HepG2 (cell line): ENCODE measurements around the gene PXYLP1. TPM values are rescaled to one million over a fixed set of nuclear protein-coding genes. Genes with fewer than 3 reads are reported as not detected.

Experiments
- ARID3A ChIP-seq: IDR thresholded peaks from 2 replicates; pipeline ENCODE4 v1.6.1; 2012; ENCODE audit warnings: low read depth, low read length, improper control_type of control experiment
- ARNTL ChIP-seq: sonication (generic); formaldehyde crosslinking; IDR thresholded peaks from 2 replicates; pipeline ENCODE4 v1.4.0; 2020; ENCODE audit warnings: mild to moderate bottlenecking, missing genetic modification reagents
- GABPA ChIP-seq, 2 experiments: IDR thresholded peaks; 2 replicates each; pipeline ENCODE4 v1.6.1; 2011 to 2016; ENCODE audit warnings: low read depth in 2 of 2, low read length in 1 of 2, missing biosample characterization in 1 of 2, missing genetic modification characterization in 1 of 2
- GATAD2A ChIP-seq: IDR thresholded peaks from 2 replicates; pipeline ENCODE4 v1.6.1; 2016
- HNRNPLL ChIP-seq: fragments of 200-400 bp; formaldehyde crosslinking; IDR thresholded peaks from 2 replicates; pipeline ENCODE4 v1.6.1; 2017; ENCODE audit warnings: mild to moderate bottlenecking, low read depth, low read length; ENCODE audit not compliant: poor library complexity, severe bottlenecking
- KDM5B ChIP-seq: sonication (generic); formaldehyde crosslinking; IDR thresholded peaks from 2 replicates; pipeline ENCODE4 v1.4.0; 2020; ENCODE audit warnings: missing genetic modification reagents, mild to moderate bottlenecking, borderline replicate concordance
- SIX4 ChIP-seq: sonication (generic); formaldehyde crosslinking; IDR thresholded peaks from 2 replicates; pipeline ENCODE4 v1.4.0; 2020; ENCODE audit warnings: missing genetic modification reagents
- YY1 ChIP-seq: IDR thresholded peaks from 2 replicates; pipeline ENCODE4 v1.6.1; 2011; ENCODE audit warnings: low read length, low read depth, moderate library complexity, mild to moderate bottlenecking; ENCODE audit not compliant: insufficient read depth, insufficient replicate concordance
- ZBTB33 ChIP-seq: sonication (generic); formaldehyde crosslinking; IDR thresholded peaks from 2 replicates; pipeline ENCODE4 v1.4.0; 2020; ENCODE audit warnings: missing genetic modification reagents
- ZNF124 ChIP-seq: sonication (generic); formaldehyde crosslinking; IDR thresholded peaks from 2 replicates; pipeline ENCODE4 v1.4.0; 2020; ENCODE audit warnings: missing genetic modification reagents
- ZNF430 ChIP-seq: sonication (generic); formaldehyde crosslinking; IDR thresholded peaks from 2 replicates; pipeline ENCODE4 v1.9.0; 2021; ENCODE audit warnings: mild to moderate bottlenecking, missing genetic modification reagents
- ZNF646 ChIP-seq: sonication (generic); formaldehyde crosslinking; IDR thresholded peaks from 2 replicates; pipeline ENCODE4 v1.9.0; 2021; ENCODE audit warnings: mild to moderate bottlenecking, missing genetic modification reagents
- ZNF7 ChIP-seq: IDR thresholded peaks from 2 replicates; pipeline ENCODE4 v1.6.1; 2016; ENCODE audit warnings: missing biosample characterization, missing genetic modification reagents
- ZNF710 ChIP-seq: sonication (generic); formaldehyde crosslinking; IDR thresholded peaks from 2 replicates; pipeline ENCODE4 v1.5.0; 2020; ENCODE audit warnings: mild to moderate bottlenecking, missing genetic modification reagents, borderline replicate concordance
- ZNF75D ChIP-seq: sonication (generic); formaldehyde crosslinking; IDR thresholded peaks from 2 replicates; pipeline ENCODE4 v1.8.1; 2023; ENCODE audit warnings: missing genetic modification reagents, mild to moderate bottlenecking, borderline replicate concordance
- polyA plus RNA-seq, 8 experiments: library from polyadenylated mRNA; depleted of rRNA in 3 of 8; stranded (reverse) in 7 of 8; unstranded in 1 of 8; fragments of >200 nt; fragmentation: Illumina TruSeq in 4 of 8; extraction: Trizol in 4 of 8; gene quantifications; 2 replicates each; pipeline versions ENCODE4 v1.2.1 to v1.2.3, GENCODE V29; 2011 to 2016; ENCODE audit warnings: low read depth in 4 of 8, missing spikeins in 1 of 8, mixed read lengths in 1 of 8; ENCODE audit not compliant: insufficient read depth in 1 of 8
- total RNA-seq, 5 experiments: library from RNA; depleted of rRNA; stranded (reverse); fragments of >200 nt; fragmentation: Illumina TruSeq; extraction: Trizol; gene quantifications; 2 replicates each; pipeline ENCODE4 v1.2.3, GENCODE V29; 2016; ENCODE audit warnings: low read depth in 1 of 5

PXYLP1 gene
- total and polyA plus RNA-seq, 2 of the 13 experiments (the other 11 are each of a cell fraction or from before 2014, with no cell fraction given), result 4.9 to 8.1 TPM

GRCh38 chr3:141192345-141192744, 39.3 kb upstream of the PXYLP1 start (continued):
- TF ChIP-seq ZNF646 (CRISPR knock-in tag) (no peak), ZNF124 (CRISPR knock-in tag) (no peak), ARID3A (peak; percentile 29; the same call in 1 of the 2 replicates), GABPA (IDR thresholded peaks at IDR 0.05; ENCODE audit: low read depth, low read length) (no peak), GABPA (CRISPR knock-in tag; IDR thresholded peaks at IDR 0.05; ENCODE audit: low read depth) (no peak), ARNTL (no peak), ZNF7 (CRISPR knock-in tag) (no peak), SIX4 (CRISPR knock-in tag) (no peak), ZNF75D (CRISPR knock-in tag) (no peak), ZBTB33 (CRISPR knock-in tag) (peak; percentile 80; the same call in 1 of the 2 replicates), ZNF430 (CRISPR knock-in tag) (no peak), YY1 (peak; percentile 68), KDM5B (CRISPR knock-in tag) (no peak), GATAD2A (CRISPR knock-in tag) (0 out of 2 replicates have a peak, but pooled peaks have one; percentile 28), HNRNPLL (no peak), ZNF710 (CRISPR knock-in tag) (0 out of 2 replicates have a peak, but pooled peaks have one; percentile 51)
